C4-2B (cell line): Measurements from ENCODE around the gene WNT9B.

Experiments
- CTCF ChIP-seq: fragments of 450-650 bp; conservative IDR thresholded peaks from 2 replicates; pipeline ENCODE4 v1.5.1; 2017; ENCODE audit warnings: mild to moderate bottlenecking
- ZFX ChIP-seq: fragments of 450-650 bp; IDR thresholded peaks from 2 replicates; pipeline ENCODE4 v1.6.1; 2017

- TF ChIP-seq CTCF (no peak), ZFX (no peak)
Measured at GRCh38 chr17:46925185-46925868, 73.9 kb downstream of the WNT9B start.
